GM08714 (cell line): ENCODE data around the gene ARFGAP2.
"Not testable (repeated sequence)": the region's sequence is repeated elsewhere in the genome, so short reads cannot be mapped to it uniquely, and the experiment has no call there.

Experiments
- H3K4me3 ChIP-seq: fragments of 200-500 bp; sonication (Bioruptor generic); 2 replicates; pipeline ENCODE4 v1.5.1; 2014; ENCODE audit warnings: mild to moderate bottlenecking, low read length, inconsistent platforms
- ZNF274 ChIP-seq: IDR thresholded peaks from 2 replicates; pipeline ENCODE4 v1.6.1; 2012; ENCODE audit warnings: mild to moderate bottlenecking, low read depth, low read length

ARFGAP2 gene

GRCh38 chr11:47176328-47177228, at the start of gene ARFGAP2:
ARFGAP2 (minus strand) TSS chr11:47176879; CDS start chr11:47176853, 26 bp downstream.
- TF ChIP-seq ZNF274 = no peak
- H3K4me3 ChIP-seq = peak within 1 kb of the TSS; percentile 92

- no peak overlapping the region for H3K4me3 ChIP-seq
- TF ChIP-seq ZNF274 = no peak
These were observed 49.1 kb upstream of the ARFGAP2 start for GRCh38 chr11:47225552-47226400.

GRCh38 chr11:47222696-47223095, 46.0 kb upstream of the ARFGAP2 start:
- H3K4me3 ChIP-seq = no peak overlapping the region
- TF ChIP-seq ZNF274 = no peak

- H3K4me3 ChIP-seq = no peak overlapping the region
- TF ChIP-seq ZNF274 = no peak
These were observed 43.7 kb upstream of the ARFGAP2 start for GRCh38 chr11:47220401-47220821.

GRCh38 chr11:47216121-47216798, 39.6 kb upstream of the ARFGAP2 start:
- TF ChIP-seq ZNF274 = no peak
- H3K4me3 ChIP-seq = peak overlapping the region; percentile 70

- peak overlapping the region; percentile 70 for H3K4me3 ChIP-seq
- TF ChIP-seq ZNF274 = no peak
These were observed 38.8 kb upstream of the ARFGAP2 start for GRCh38 chr11:47215366-47215910.

GRCh38 chr11:47213950-47214565, 37.4 kb upstream of the ARFGAP2 start:
- no peak for TF ChIP-seq ZNF274
- peak overlapping the region; percentile 58; the same call in 1 of the 2 replicates for H3K4me3 ChIP-seq

GRCh38 chr11:47212938-47213337, 36.3 kb upstream of the ARFGAP2 start:
- no peak overlapping the region for H3K4me3 ChIP-seq
- TF ChIP-seq ZNF274 = no peak

- TF ChIP-seq ZNF274 = no peak
These were observed 31.9 kb upstream of the ARFGAP2 start for GRCh38 chr11:47208628-47209027.

GRCh38 chr11:47208008-47208552, 31.4 kb upstream of the ARFGAP2 start:
- H3K4me3 ChIP-seq = not testable (repeated sequence)

More at GRCh38 chr11:47208628-47209027, 31.9 kb upstream of the ARFGAP2 start:
- no peak overlapping the region for H3K4me3 ChIP-seq

- no peak for TF ChIP-seq ZNF274
- no peak overlapping the region for H3K4me3 ChIP-seq
These were observed 30.8 kb upstream of the ARFGAP2 start for GRCh38 chr11:47207459-47207858.

- H3K4me3 ChIP-seq = not testable (repeated sequence)
These were observed 29.9 kb upstream of the ARFGAP2 start for GRCh38 chr11:47206577-47206976.

GRCh38 chr11:47204637-47204989, 27.9 kb upstream of the ARFGAP2 start:
- no peak overlapping the region for H3K4me3 ChIP-seq
- no peak for TF ChIP-seq ZNF274
